22Rv1 (cell line): Measurements from ENCODE around the gene ONECUT2.

Experiments
- ZFX ChIP-seq: fragments of 450-650 bp; IDR thresholded peaks from 2 replicates; pipeline ENCODE4 v1.6.1; 2017; ENCODE audit warnings: antibody characterized with exemption, borderline replicate concordance
- TF ChIP-seq, protein P1 (sequence below): fragments of 450-650 bp; IDR thresholded peaks from 2 replicates; pipeline ENCODE4 v1.5.1; 2017; ENCODE audit warnings: mild to moderate bottlenecking

DNA sequence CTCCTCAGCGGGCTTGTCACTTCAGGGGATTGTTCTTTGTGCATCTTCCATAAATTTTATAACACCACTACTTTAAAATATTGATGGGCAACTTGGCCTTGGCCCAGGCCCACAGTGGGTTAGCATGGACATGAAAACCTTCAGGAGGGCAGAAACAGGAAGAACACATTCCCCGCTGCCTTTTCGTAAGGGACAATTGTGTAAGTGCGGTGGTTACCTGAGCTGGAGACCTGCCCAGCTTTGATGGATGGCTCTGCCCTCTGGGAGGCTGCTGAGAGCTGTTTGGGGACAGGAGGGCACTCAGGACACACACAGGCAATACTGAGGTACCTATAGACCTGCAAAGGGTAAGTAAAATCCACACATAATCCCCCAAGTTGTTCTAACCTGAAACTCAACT is 104.5 kb downstream of the ONECUT2 start:
- TF ChIP-seq, protein P1, sequence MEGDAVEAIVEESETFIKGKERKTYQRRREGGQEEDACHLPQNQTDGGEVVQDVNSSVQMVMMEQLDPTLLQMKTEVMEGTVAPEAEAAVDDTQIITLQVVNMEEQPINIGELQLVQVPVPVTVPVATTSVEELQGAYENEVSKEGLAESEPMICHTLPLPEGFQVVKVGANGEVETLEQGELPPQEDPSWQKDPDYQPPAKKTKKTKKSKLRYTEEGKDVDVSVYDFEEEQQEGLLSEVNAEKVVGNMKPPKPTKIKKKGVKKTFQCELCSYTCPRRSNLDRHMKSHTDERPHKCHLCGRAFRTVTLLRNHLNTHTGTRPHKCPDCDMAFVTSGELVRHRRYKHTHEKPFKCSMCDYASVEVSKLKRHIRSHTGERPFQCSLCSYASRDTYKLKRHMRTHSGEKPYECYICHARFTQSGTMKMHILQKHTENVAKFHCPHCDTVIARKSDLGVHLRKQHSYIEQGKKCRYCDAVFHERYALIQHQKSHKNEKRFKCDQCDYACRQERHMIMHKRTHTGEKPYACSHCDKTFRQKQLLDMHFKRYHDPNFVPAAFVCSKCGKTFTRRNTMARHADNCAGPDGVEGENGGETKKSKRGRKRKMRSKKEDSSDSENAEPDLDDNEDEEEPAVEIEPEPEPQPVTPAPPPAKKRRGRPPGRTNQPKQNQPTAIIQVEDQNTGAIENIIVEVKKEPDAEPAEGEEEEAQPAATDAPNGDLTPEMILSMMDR = no peak
- no peak for TF ChIP-seq ZFX
